Measurements from ENCODE around the gene BICC1. TPM values are rescaled to one million over a fixed set of nuclear protein-coding genes. Genes with fewer than 3 reads are reported as not detected.

Gene BICC1
- total and polyA plus RNA-seq, 12 donors = 4.5 to 25.9 (median 9.8) TPM

- 50 to 78% (median 76%) methylated on average over 1 of the region's 1 CpG for WGBS, 4 donors
- intact Hi-C loops (cut with DNase I) = no loop called here
- H3K27ac ChIP-seq = no peak overlapping the region
- H3K4me1 ChIP-seq (replicated peaks in 1 of 2) = peaks cover 10 to 13% of the 10 kb centered on the region in 2 donors
- DNase-seq = no peak
- H3K4me3 ChIP-seq = no peak overlapping the region
- H3K36me3 ChIP-seq (replicated peaks in 1 of 2) = no peaks in the 10 kb centered on the region
- TF ChIP-seq CTCF (IDR thresholded peaks at IDR 0.05) = no peak
- no peak for TF ChIP-seq POLR2A (IDR thresholded peaks at IDR 0.05)
- no peaks in the 10 kb centered on the region for H3K9me3 ChIP-seq (replicated peaks in 1 of 3)
- no peaks in the 10 kb centered on the region for H3K27me3 ChIP-seq
Measured at GRCh38 chr10:58802047-58802446, 289.4 kb downstream of the BICC1 start.

- intact Hi-C loops (cut with DNase I) = no loop called here
- Histone ChIP-seq H3K27me3 (no peaks in the 10 kb centered on the region), H3K4me1 (replicated peaks in 1 of 2) (peaks cover 29 to 34% of the 10 kb centered on the region in 2 donors), H3K27ac (peak overlapping the region in 1 of 5 donors; percentile 18), H3K9me3 (replicated peaks in 1 of 3) (no peaks in the 10 kb centered on the region), H3K36me3 (replicated peaks in 1 of 2) (no peaks in the 10 kb centered on the region), H3K4me3 (no peak overlapping the region)
- no peak for TF ChIP-seq POLR2A (IDR thresholded peaks at IDR 0.05)
- no peak for TF ChIP-seq CTCF (IDR thresholded peaks at IDR 0.05)
- 96 to 100% (median 97%) methylated on average over 1 of the region's 1 CpG for WGBS, 4 donors
- no peak for DNase-seq
Measured at GRCh38 chr10:58806323-58806722, 293.7 kb downstream of the BICC1 start.

- Histone ChIP-seq H3K9me3 (replicated peaks in 1 of 3) (no peaks in the 10 kb centered on the region), H3K27me3 (no peaks in the 10 kb centered on the region), H3K4me3 (no peak overlapping the region), H3K4me1 (replicated peaks in 1 of 2) (peaks cover 29 to 39% of the 10 kb centered on the region in 2 donors), H3K36me3 (replicated peaks in 1 of 2) (no peaks in the 10 kb centered on the region), H3K27ac (peak overlapping the region in 4 of 5 donors; percentile 18 to 68 (median 28))
- intact Hi-C loops (cut with DNase I) = no loop called here
- WGBS, 4 donors = 61 to 73% (median 64%) methylated on average over 4 of the region's 4 CpGs
- DNase-seq = no peak
- TF ChIP-seq CTCF (IDR thresholded peaks at IDR 0.05) (no peak), POLR2A (IDR thresholded peaks at IDR 0.05) (no peak)
Measured at GRCh38 chr10:58806970-58807628, 294.4 kb downstream of the BICC1 start.

- intact Hi-C loops (cut with DNase I) = no loop called here
- TF ChIP-seq POLR2A (IDR thresholded peaks at IDR 0.05) (no peak), CTCF (IDR thresholded peaks at IDR 0.05) (no peak)
- peak overlapping the region in 3 of 5 donors; percentile 18 to 68 (median 33) for H3K27ac ChIP-seq
- no peak overlapping the region for H3K4me3 ChIP-seq
- no peaks in the 10 kb centered on the region for H3K36me3 ChIP-seq (replicated peaks in 1 of 2)
- H3K9me3 ChIP-seq (replicated peaks in 1 of 3) = no peaks in the 10 kb centered on the region
- H3K27me3 ChIP-seq = no peaks in the 10 kb centered on the region
- peak in 2 of 7 donors; percentile 42 to 52 for DNase-seq
- WGBS, 4 donors = 26 to 47% (median 33%) methylated on average over 3 to 4 of the region's 4 CpGs
- H3K4me1 ChIP-seq (replicated peaks in 1 of 2) = peaks cover 29 to 39% of the 10 kb centered on the region in 2 donors
Measured at GRCh38 chr10:58807629-58808022, 295.0 kb downstream of the BICC1 start.
